Fibroblast of lung (primary cell): Measurements from ENCODE around the gene DOC2A. TPM values are rescaled to one million over a fixed set of nuclear protein-coding genes. Genes with fewer than 3 reads are reported as not detected.

ENCODE experiments used
- DNase-seq, 2 donors: peaks; one replicate each; pipeline versions ENCODE4 v3.0.0 to v3.0.0-alpha.2; 2010; ENCODE audit warnings: low read depth in 2 of 2
- H2AFZ ChIP-seq: 2 replicates; pipeline ENCODE4 v1.5.1; 2012; ENCODE audit warnings: low read length, control low read depth, inconsistent platforms
- H3K27ac ChIP-seq: 2 replicates; pipeline ENCODE4 v1.5.1; 2011; ENCODE audit warnings: low read length, control low read depth; ENCODE audit not compliant: insufficient read depth
- H3K27me3 ChIP-seq: 2 replicates; pipeline ENCODE4 v1.5.1; 2011; ENCODE audit warnings: mild to moderate bottlenecking, low read length; ENCODE audit not compliant: control insufficient read depth, insufficient read depth
- H3K36me3 ChIP-seq: 2 replicates; pipeline ENCODE4 v1.5.1; 2011; ENCODE audit warnings: low read length; ENCODE audit not compliant: control insufficient read depth, insufficient read depth
- H3K4me1 ChIP-seq: 2 replicates; pipeline ENCODE4 v1.5.1; 2011; ENCODE audit warnings: low read length; ENCODE audit not compliant: control insufficient read depth, insufficient read depth; ENCODE audit errors: extremely low read depth
- H3K4me2 ChIP-seq: 2 replicates; pipeline ENCODE4 v1.5.1; 2011; ENCODE audit warnings: low read length, control low read depth; ENCODE audit not compliant: insufficient read depth; ENCODE audit errors: extremely low read depth
- H3K4me3 ChIP-seq, 4 experiments: fragments of 200-600 bp in 1 of 4; sonication (generic) in 1 of 4; replicated peaks in 1 of 4; 2 replicates each; pipeline ENCODE4 v1.5.1; 2011 to 2016; ENCODE audit warnings: low read length in 4 of 4, low read depth in 3 of 4, mild to moderate bottlenecking in 3 of 4, control low read depth in 2 of 4, inconsistent platforms in 1 of 4, mixed read lengths in 1 of 4; ENCODE audit not compliant: insufficient read depth in 1 of 4; ENCODE audit errors: control extremely low read depth in 1 of 4
- H3K79me2 ChIP-seq: 2 replicates; pipeline ENCODE4 v1.5.1; 2012; ENCODE audit warnings: mild to moderate bottlenecking, low read length, inconsistent platforms; ENCODE audit not compliant: control insufficient read depth, insufficient read depth
- H3K9ac ChIP-seq: 2 replicates; pipeline ENCODE4 v1.5.1; 2011; ENCODE audit warnings: mild to moderate bottlenecking, low read length, control low read depth; ENCODE audit not compliant: insufficient read depth
- H3K9me3 ChIP-seq: 2 replicates; pipeline ENCODE4 v1.5.1; 2012; ENCODE audit warnings: low read depth, low read length; ENCODE audit not compliant: control insufficient read depth, insufficient read depth
- H4K20me1 ChIP-seq: 2 replicates; pipeline ENCODE4 v1.5.1; 2011; ENCODE audit warnings: low read length; ENCODE audit not compliant: control insufficient read depth, insufficient read depth; ENCODE audit errors: extremely low read depth
- EZH2 ChIP-seq: IDR thresholded peaks from 2 replicates; pipeline ENCODE4 v1.5.1; 2012; ENCODE audit warnings: low read length, control low read depth, mild to moderate bottlenecking; ENCODE audit errors: missing control alignments
- polyA plus RNA-seq, 2 donors: library from polyadenylated mRNA; depleted of rRNA in 1 of 2; stranded (reverse) in 1 of 2; unstranded in 1 of 2; fragments of >200 nt; gene quantifications; 2 replicates each; pipeline ENCODE4 v1.2.1, GENCODE V29; 2011 to 2012; ENCODE audit warnings: missing spikeins in 1 of 2
- total RNA-seq: library from RNA; depleted of rRNA; stranded (reverse); fragments of >200 nt; gene quantifications from 2 replicates; pipeline ENCODE4 v1.2.1, GENCODE V29; 2014
- TF ChIP-seq, protein P1 (sequence below), 2 donors: IDR thresholded peaks in 1 of 2; conservative IDR thresholded peaks in 1 of 2; 1 replicate in 1 of 2; 2 replicates in 1 of 2; pipeline ENCODE4 v1.5.1; 2011 to 2012; ENCODE audit warnings: low read length in 2 of 2, control low read depth in 1 of 2, inconsistent platforms in 1 of 2, low read depth in 1 of 2, mild to moderate bottlenecking in 1 of 2

DOC2A gene
- total and polyA plus RNA-seq, 2 donors (not counting 1 experiment from before 2014, with no cell fraction given), result 0.03 to 0.33 TPM

- Histone ChIP-seq H4K20me1 (peaks cover 3% of the 10 kb centered on the region), H2AFZ (no peak overlapping the region), H3K4me3 (no peak overlapping the region), H3K4me2 (no peak overlapping the region), H3K9ac (no peak overlapping the region), H3K4me1 (peaks cover 9% of the 10 kb centered on the region), H3K27ac (no peak overlapping the region), H3K79me2 (peaks cover 48% of the 10 kb centered on the region), H3K27me3 (no peaks in the 10 kb centered on the region), H3K36me3 (peaks cover 34% of the 10 kb centered on the region), H3K9me3 (no peaks in the 10 kb centered on the region)
- DNase-seq, result no peak
- TF ChIP-seq EZH2, result no peak
- TF ChIP-seq, protein P1, sequence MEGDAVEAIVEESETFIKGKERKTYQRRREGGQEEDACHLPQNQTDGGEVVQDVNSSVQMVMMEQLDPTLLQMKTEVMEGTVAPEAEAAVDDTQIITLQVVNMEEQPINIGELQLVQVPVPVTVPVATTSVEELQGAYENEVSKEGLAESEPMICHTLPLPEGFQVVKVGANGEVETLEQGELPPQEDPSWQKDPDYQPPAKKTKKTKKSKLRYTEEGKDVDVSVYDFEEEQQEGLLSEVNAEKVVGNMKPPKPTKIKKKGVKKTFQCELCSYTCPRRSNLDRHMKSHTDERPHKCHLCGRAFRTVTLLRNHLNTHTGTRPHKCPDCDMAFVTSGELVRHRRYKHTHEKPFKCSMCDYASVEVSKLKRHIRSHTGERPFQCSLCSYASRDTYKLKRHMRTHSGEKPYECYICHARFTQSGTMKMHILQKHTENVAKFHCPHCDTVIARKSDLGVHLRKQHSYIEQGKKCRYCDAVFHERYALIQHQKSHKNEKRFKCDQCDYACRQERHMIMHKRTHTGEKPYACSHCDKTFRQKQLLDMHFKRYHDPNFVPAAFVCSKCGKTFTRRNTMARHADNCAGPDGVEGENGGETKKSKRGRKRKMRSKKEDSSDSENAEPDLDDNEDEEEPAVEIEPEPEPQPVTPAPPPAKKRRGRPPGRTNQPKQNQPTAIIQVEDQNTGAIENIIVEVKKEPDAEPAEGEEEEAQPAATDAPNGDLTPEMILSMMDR (conservative IDR thresholded peaks at IDR 0.05 in 1 of 2, IDR thresholded peaks at IDR 0.05 in 1 of 2; ENCODE audit: low read depth in 1 of 2, low read length in 2 of 2), result no peak
Measured at GRCh38 chr16:29978081-29978480, 32.7 kb downstream of the DOC2A start.

GRCh38 chr16:29977063-29977825 is 33.6 kb downstream of the DOC2A start:
- Histone ChIP-seq H3K79me2 (peaks cover 48% of the 10 kb centered on the region), H3K4me2 (no peak overlapping the region), H3K27ac (no peak overlapping the region), H3K36me3 (peaks cover 29% of the 10 kb centered on the region), H3K9me3 (no peaks in the 10 kb centered on the region), H3K4me1 (peaks cover 9% of the 10 kb centered on the region), H2AFZ (no peak overlapping the region), H4K20me1 (peaks cover 3% of the 10 kb centered on the region), H3K4me3 (peak overlapping the region in 2 of 4 experiments; percentile 6 to 98), H3K27me3 (no peaks in the 10 kb centered on the region), H3K9ac (no peak overlapping the region)
- TF ChIP-seq, protein P1 (conservative IDR thresholded peaks at IDR 0.05 in 1 of 2, IDR thresholded peaks at IDR 0.05 in 1 of 2; ENCODE audit: low read depth in 1 of 2, low read length in 2 of 2), result no peak
- TF ChIP-seq EZH2, result no peak
- no peak for DNase-seq

- Histone ChIP-seq H3K9ac (no peak overlapping the region), H3K27me3 (no peaks in the 10 kb centered on the region), H2AFZ (no peak overlapping the region), H3K4me2 (peak overlapping the region; percentile 95), H3K36me3 (peaks cover 23% of the 10 kb centered on the region), H3K4me3 (peak overlapping the region; percentile 89 to 98 (median 96)), H3K79me2 (peaks cover 48% of the 10 kb centered on the region), H4K20me1 (peaks cover 3% of the 10 kb centered on the region), H3K27ac (no peak overlapping the region), H3K9me3 (no peaks in the 10 kb centered on the region), H3K4me1 (peaks cover 9% of the 10 kb centered on the region)
- DNase-seq, result no peak
- TF ChIP-seq, protein P1 (conservative IDR thresholded peaks at IDR 0.05 in 1 of 2, IDR thresholded peaks at IDR 0.05 in 1 of 2; ENCODE audit: low read depth in 1 of 2, low read length in 2 of 2), result no peak
- TF ChIP-seq EZH2, result no peak
Measured at GRCh38 chr16:29975811-29976511, 34.9 kb downstream of the DOC2A start.
